Activated T-helper 1 cell treated with anti-CD3 and anti-CD28 coated beads, Interleukin-12 subunit alpha, Interleukin-12 subunit beta, Interleukin-2, Interleukin-4 antibody, amounts not matched to agents 30 ng/mL and 10 ng/mL and 1 ng/mL, durations not matched to agents 14 hours and 24 hours and 36 hours (primary cell): ENCODE data around the gene PFKFB2. TPM values are rescaled to one million over a fixed set of nuclear protein-coding genes. Genes with fewer than 3 reads are reported as not detected.

Experiments
- DNase-seq: peaks from one replicate; pipeline ENCODE4 v3.0.0; 2021; ENCODE audit warnings: low spot score
- H3K27ac Mint-ChIP-seq: one replicate; pipeline ENCODE4 v1.8.0; 2021; ENCODE audit warnings: mild to moderate bottlenecking, mixed read lengths
- H3K27me3 Mint-ChIP-seq: one replicate; pipeline ENCODE4 v1.8.0; 2022; ENCODE audit warnings: mild to moderate bottlenecking, moderate library complexity, mixed read lengths; ENCODE audit not compliant: insufficient read depth
- H3K36me3 Mint-ChIP-seq: one replicate; pipeline ENCODE4 v1.8.0; 2021; ENCODE audit warnings: low read depth, mixed read lengths
- H3K4me1 Mint-ChIP-seq: one replicate; pipeline ENCODE4 v1.8.0; 2021; ENCODE audit warnings: low read depth, mixed read lengths
- H3K4me3 Mint-ChIP-seq: one replicate; pipeline ENCODE4 v1.8.0; 2021; ENCODE audit warnings: mild to moderate bottlenecking, moderate library complexity, mixed read lengths
- H3K9me3 Mint-ChIP-seq: one replicate; pipeline ENCODE4 v1.8.0; 2021; ENCODE audit warnings: mixed read lengths
- intact Hi-C: fragments of 100-400 bp; cut with micrococcal nuclease; formaldehyde crosslinking; loops from one replicate; pipeline ENCODE4 v1.15.1; 2024
- total RNA-seq: library from RNA; stranded (reverse); gene quantifications from 2 replicates; pipeline ENCODE4 v1.2.3, GENCODE V29; 2022

Gene PFKFB2
- total RNA-seq, 1 donor from 2014 or later, result 4.4 TPM

DNA sequence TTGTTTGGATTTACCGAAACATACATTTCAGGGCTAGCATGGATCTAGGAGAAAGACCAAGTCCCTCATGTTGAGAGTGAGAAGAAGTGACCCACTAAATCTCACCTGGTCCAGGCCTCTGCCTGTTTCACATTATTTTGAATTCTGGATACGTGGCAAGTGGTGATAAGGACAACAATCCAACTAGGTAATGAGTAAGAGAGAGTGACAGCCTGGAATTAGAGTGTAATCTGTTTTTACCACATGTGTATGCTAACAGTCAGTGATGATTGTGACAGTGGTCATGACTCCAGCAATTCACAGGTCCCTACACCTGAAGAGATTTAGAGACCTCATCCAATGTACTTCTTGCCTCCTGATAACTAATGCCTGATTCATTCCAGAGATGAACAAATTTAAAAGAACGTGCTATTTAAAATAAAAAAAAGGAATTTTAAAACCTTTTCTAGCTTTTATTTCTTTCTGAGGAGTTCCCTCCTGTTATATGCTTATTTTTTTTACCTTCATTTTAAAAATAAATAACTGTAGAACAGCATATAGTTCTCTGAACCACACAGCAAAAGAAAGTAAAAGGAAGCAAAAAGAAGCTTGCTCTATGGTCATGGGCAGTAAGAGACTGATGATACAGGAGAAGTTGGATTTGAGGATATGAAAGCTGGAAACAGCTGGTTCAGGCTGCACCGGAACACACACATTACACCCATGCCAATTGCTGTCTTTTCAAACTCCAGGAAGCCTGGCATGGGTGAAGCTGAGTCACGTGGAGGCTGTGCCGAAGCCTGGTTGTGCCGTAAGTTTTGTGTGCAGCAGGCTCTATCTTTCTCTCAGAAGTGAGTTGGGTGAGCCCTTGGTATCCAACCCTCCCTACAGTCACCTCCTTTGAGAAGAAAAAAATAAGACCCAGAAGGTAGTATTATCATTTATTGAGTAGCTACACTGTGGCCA, 35.2 kb upstream of the PFKFB2 start:
- H3K36me3 Mint-ChIP-seq, result no peaks in the 10 kb centered on the region
- intact Hi-C loops, result no loop called here
- no peaks in the 10 kb centered on the region for H3K4me1 Mint-ChIP-seq
- H3K4me3 Mint-ChIP-seq, result no peak overlapping the region
- H3K9me3 Mint-ChIP-seq, result no peaks in the 10 kb centered on the region
- DNase-seq, result no peak
- H3K27me3 Mint-ChIP-seq, result peaks cover 20% of the 10 kb centered on the region
- no peak overlapping the region for H3K27ac Mint-ChIP-seq

DNA sequence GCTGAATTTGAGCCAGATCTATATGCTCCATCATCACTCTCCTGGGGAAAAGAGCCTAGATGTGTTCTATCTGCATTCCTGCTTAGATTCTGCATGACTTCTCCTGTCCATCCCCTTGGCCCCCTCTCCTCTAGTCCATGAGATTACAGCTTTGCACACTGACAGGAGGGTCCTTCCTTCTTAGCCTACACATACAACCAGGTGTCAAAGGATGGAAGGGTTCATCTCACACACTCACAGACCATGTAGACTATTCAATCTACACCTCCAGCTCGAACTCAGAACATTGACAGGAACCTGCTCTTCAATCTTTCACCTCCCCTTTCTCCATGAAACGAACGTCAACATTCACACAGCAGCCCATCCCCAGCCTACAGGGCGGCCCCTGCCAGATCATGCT, 34.4 kb upstream of the PFKFB2 start:
- Mint-ChIP-seq H3K4me3 (no peak overlapping the region), H3K27me3 (peaks cover 15% of the 10 kb centered on the region), H3K36me3 (no peaks in the 10 kb centered on the region), H3K27ac (no peak overlapping the region), H3K9me3 (no peaks in the 10 kb centered on the region), H3K4me1 (no peaks in the 10 kb centered on the region)
- intact Hi-C loops, result no loop called here
- DNase-seq, result no peak

DNA sequence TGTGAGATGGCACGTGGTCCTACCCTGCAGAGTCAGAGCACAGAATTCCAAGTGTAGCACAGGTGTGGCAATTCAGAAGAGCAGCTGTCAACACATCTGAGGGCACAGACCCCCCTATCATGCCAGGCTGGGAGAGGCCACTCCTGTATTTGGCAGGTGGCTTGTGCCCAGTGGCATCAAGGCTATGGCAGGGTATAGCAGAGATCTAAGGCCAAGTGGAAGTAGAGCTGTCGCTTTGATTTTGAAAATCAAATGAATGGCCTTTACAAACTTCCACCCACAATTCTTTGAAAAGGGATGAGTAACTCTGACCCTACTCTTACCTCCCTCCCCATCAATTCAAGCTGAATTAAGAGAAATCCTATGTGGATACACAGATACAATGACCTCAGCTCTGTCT, 33.9 kb upstream of the PFKFB2 start:
- Mint-ChIP-seq H3K4me3 (no peak overlapping the region), H3K4me1 (no peaks in the 10 kb centered on the region), H3K9me3 (no peaks in the 10 kb centered on the region), H3K27me3 (peaks cover 11% of the 10 kb centered on the region), H3K36me3 (no peaks in the 10 kb centered on the region), H3K27ac (no peak overlapping the region)
- no peak for DNase-seq
- intact Hi-C loops, result no loop called here

DNA sequence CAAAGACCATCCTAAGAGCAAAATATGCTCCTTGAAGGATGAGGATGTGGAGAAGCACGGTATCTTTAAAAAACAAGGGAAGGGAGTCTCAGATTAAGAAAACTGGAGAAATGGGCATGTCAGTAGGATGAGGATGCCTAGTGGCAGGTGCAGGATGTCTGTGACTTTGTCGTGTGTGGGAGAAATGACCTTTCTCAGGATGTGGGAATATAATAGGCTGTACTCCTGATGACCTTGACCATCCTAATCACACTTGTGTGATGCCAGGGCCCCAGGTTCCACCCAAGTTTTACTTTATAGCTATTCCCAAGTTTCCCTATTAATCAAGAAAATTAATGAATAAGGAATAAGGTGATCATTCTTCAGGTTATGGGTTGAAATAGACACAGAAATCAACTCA, 33.4 kb upstream of the PFKFB2 start:
- intact Hi-C loops, result no loop called here
- H3K36me3 Mint-ChIP-seq, result no peaks in the 10 kb centered on the region

DNA sequence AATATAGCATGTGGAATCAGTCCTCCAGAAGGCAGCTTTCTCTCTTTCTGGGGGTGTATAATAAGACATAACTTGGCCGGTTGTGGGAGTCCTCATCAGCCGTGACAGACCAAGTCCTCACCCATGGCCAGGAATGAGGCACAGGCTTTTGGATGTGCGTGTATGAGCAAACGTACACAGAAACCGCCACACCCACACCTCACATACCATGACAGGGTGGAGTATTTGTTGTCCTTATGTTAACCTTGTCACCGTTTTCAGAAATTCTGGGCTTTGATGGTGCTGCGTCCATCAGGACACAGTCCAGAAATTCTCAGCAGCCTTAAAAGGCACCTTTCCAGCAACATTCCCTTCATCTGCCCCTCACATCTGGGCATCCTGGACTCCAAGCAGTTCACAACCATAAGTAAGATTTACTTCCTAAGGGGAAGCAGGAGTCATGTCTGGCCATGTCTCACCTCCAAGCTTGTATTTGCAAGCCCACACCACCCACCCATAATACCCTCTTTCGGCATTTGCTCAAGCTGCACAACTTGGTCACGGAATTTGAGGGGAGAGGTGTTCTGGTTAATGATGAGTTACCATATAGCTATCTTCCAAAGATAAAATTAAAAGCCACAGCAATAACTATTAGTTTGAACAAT, 32.9 kb upstream of the PFKFB2 start:
- DNase-seq, result no peak
- Mint-ChIP-seq H3K27me3 (peaks cover 11% of the 10 kb centered on the region), H3K27ac (no peak overlapping the region), H3K4me1 (no peaks in the 10 kb centered on the region), H3K9me3 (no peaks in the 10 kb centered on the region), H3K4me3 (no peak overlapping the region), H3K36me3 (no peaks in the 10 kb centered on the region)
- intact Hi-C loops, result no loop called here

More for the DNA sequence above, 33.4 kb upstream of the PFKFB2 start:
- H3K27ac Mint-ChIP-seq, result no peak overlapping the region
- H3K4me3 Mint-ChIP-seq, result no peak overlapping the region
- no peak for DNase-seq
- H3K9me3 Mint-ChIP-seq, result no peaks in the 10 kb centered on the region
- H3K27me3 Mint-ChIP-seq, result peaks cover 11% of the 10 kb centered on the region
- H3K4me1 Mint-ChIP-seq, result no peaks in the 10 kb centered on the region

DNA sequence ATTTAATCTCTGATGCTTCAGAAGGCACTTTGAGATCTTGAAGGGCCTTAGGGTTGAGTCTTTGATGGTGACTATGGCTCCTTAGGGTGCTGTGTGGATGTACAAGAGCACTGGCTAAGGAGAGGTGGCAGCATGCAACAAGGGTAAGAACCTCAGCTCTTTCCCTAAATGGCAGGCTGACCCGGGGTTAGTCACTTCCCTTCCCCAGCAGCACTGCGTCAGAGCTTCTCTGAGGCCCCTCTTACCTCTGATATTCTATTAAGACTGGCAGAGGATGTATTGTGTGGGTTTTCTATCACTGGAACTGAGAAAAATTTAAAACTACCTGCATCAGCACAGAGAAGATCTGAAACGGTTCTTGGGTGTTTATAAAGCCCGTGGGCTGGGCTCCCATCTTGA, 32.4 kb upstream of the PFKFB2 start:
- intact Hi-C loops, result no loop called here
- Mint-ChIP-seq H3K4me1 (no peaks in the 10 kb centered on the region), H3K4me3 (no peak overlapping the region), H3K27ac (no peak overlapping the region), H3K9me3 (no peaks in the 10 kb centered on the region), H3K36me3 (no peaks in the 10 kb centered on the region), H3K27me3 (peaks cover 11% of the 10 kb centered on the region)
- DNase-seq, result no peak

DNA sequence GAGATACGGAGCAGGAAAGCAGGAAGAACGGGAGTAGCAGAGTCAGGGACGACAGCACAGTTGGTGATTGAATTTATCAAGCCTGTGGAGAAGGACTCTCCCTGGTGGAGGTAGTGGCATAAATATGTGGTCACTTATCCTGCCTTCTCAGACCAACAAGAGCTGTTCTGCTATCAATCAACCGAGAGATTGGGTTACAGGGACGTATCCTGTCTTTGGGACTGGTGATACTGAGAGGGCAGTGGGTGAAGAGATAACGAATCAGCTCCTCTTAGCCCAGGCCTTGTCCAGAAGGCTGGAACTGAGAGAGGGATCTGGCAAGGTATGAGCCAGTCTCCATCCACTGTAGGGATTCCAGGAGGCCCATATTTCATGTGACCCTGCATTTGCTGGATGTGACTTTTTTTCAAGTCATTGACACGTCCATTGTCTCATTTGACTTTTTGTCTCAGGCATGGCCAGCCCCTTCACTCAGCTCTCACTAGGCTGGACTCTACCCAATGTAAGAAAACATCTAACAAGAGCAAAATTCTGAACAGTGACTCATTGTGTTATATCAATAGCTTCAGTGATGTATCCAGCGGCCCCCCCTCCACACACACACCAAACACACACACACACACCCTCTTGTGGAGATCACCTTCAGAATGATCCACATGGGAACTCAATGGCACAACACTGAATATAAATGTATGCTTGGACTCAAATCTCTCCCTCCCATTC, 31.8 kb upstream of the PFKFB2 start:
- intact Hi-C loops, result no loop called here
- Mint-ChIP-seq H3K4me1 (no peaks in the 10 kb centered on the region), H3K36me3 (no peaks in the 10 kb centered on the region), H3K9me3 (no peaks in the 10 kb centered on the region), H3K27ac (no peak overlapping the region), H3K4me3 (no peak overlapping the region), H3K27me3 (peaks cover 9% of the 10 kb centered on the region)
- no peak for DNase-seq

DNA sequence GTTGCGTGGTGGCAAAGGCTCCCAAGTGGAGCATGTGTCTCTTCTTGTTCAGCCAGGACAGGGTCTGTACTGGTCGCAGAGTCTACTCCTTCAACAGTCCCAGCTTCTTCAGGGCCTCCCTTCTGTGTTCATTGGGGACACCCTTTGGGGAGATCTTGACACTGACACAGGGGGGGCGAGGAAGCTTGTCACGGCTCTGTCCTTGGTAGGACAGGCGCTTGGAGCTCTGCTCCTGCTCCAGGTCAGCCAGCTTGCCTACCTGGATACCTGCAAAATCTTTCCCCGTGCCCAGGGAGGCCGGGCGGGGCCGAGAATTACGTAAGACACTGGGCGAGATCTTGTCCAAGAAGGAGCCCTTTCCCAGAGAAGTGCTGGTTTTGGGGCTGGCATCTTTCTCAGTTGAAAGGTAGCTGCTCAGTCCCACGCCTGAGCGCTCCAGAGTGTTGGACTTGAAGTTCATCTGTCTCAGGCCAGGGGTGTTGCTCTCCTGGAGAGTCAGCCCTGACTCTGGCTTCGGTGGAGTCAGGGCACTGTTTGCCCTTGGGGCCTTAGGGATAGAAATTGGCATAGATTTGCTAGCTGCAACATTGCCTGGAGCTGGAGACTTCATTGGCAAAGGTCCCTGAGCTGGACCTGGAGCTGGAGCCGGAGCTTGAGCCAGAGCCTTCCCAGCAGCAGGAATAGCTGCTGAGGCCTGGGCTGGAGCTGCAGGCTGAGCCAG, 31.0 kb upstream of the PFKFB2 start:
- DNase-seq, result no peak
- Mint-ChIP-seq H3K27ac (no peak overlapping the region), H3K27me3 (peaks cover 14% of the 10 kb centered on the region), H3K4me1 (no peaks in the 10 kb centered on the region), H3K36me3 (no peaks in the 10 kb centered on the region), H3K9me3 (no peaks in the 10 kb centered on the region), H3K4me3 (no peak overlapping the region)
- intact Hi-C loops, result no loop called here

DNA sequence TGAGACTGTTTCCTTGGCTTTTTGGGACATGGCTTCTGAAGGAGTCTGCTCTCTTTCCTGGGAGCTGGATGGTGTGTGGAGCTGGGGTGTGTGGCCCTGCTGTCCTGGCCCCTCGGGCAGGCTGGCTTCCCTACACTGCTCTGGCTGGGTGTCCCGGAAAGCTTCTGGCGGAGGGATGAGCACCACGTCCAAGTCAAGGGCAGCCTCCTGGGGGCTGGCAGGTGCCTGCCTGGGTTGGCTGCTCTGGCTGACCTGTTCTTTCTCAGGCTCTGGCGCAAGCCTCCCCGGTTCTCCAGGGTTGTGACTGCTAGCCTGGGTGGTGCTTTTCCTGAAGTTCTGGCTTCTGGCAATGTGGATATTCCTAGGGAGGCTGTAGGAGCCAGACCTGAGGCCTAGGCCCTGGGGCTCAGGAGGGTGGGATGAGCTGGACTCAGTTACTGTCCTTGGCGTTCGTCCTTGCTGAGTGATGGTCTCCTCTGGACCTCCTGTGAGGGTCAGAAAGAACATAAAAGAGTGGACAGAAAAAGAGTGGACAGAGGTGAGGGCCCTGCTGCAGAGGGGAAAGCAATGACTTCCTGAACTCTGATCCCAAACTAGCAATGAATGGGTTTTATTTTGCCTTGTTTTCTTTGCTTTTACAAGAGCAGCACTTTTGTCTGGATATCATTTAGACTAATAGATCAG, 29.9 kb upstream of the PFKFB2 start:
- no peaks in the 10 kb centered on the region for H3K9me3 Mint-ChIP-seq
- H3K36me3 Mint-ChIP-seq, result no peaks in the 10 kb centered on the region
- H3K27me3 Mint-ChIP-seq, result peaks cover 20% of the 10 kb centered on the region
- intact Hi-C loops, result no loop called here
- no peak overlapping the region for H3K4me3 Mint-ChIP-seq
- DNase-seq, result no peak
- H3K27ac Mint-ChIP-seq, result no peak overlapping the region
- no peaks in the 10 kb centered on the region for H3K4me1 Mint-ChIP-seq

DNA sequence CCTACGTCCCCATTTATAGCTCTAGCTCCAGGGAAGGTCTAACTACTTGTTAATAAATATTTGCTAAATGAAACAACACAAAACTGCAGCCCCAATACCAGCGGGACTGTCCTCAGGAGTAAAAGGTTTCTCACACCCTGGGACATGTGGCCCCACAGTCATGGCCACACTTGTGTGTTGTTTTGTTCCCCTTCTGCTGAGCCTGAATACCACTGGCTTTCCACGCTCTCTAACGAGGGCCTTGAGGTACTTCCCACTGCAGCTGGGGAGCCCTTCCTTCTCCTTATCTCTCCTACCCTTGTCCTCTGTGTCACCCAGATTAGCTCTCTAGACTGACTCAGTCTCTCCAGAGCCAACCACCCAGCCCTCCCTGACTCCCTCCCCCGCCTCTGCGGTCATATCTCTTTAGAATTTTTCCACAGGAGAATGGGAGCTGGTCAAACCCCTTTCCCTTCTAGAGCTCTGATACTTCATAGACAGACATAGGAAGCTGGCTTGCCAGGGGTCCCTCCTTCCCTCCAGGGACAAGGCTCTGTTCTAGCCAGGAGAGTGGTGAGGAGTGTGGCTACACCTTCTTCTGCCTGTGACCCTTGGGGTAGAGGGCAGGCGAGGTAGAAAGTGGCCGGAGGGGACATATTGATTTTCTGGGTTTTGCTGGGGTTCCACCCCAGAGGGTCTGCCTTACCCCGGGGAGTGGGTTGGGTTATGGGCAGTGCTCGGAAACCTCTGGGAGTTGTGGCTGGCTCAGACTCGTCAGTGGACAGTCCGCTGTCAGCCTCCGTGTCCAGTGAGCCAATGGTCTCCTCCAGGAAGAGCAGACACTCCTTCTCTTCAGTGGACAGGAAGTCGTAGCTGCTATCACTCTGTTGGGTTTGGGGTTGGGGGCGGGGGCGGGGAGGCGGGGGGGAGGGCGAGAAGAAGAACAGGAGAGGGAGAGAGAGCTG, 28.6 kb upstream of the PFKFB2 start:
- DNase-seq, result no peak
- H3K9me3 Mint-ChIP-seq, result no peaks in the 10 kb centered on the region
- no peak overlapping the region for H3K27ac Mint-ChIP-seq
- no peaks in the 10 kb centered on the region for H3K36me3 Mint-ChIP-seq
- peaks cover 18% of the 10 kb centered on the region for H3K27me3 Mint-ChIP-seq
- intact Hi-C loops, result no loop called here
- no peak overlapping the region for H3K4me3 Mint-ChIP-seq
- no peaks in the 10 kb centered on the region for H3K4me1 Mint-ChIP-seq

DNA sequence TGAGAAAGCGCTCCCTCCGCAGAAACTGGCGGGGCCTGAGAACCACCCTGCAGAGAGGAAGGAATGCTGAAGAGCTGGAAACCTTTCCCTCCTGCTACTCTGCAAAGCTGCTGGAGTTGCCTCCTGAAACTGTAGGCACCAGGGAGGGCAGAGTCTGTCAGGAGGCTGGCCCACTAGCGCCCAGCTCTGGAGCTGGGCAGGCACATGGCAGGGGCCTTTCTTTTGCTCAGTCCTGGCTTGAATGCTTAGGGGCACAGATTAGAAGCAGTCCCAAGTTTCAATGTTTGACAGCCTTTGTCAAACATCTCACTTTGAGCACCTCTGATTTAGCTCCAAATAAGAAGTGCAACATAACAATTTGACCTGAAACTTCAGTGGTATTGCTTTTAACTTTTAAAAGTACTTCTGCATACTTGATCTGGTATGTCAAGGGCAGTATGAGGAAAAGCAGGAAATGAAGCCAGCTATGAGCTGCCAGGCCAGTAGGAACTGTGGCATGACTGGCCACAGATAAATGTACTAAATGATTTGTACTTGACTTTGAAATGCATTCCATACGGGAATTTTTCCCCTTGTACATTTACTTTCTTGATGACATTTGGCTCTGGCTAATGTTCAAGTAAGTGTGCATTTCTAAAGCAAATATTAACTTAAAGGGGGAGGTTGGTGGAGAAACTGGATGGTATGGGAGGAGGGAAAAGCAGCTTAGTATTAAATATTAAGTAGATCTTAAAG, 27.8 kb upstream of the PFKFB2 start:
- intact Hi-C loops, result no loop called here
- no peak overlapping the region for H3K27ac Mint-ChIP-seq
- H3K4me3 Mint-ChIP-seq, result no peak overlapping the region
- no peaks in the 10 kb centered on the region for H3K36me3 Mint-ChIP-seq
- H3K4me1 Mint-ChIP-seq, result no peaks in the 10 kb centered on the region
- no peaks in the 10 kb centered on the region for H3K9me3 Mint-ChIP-seq
- H3K27me3 Mint-ChIP-seq, result peaks cover 20% of the 10 kb centered on the region
- DNase-seq, result no peak
